Skeletal muscle tissue (tissue), 4 donors: ENCODE results near the gene ELN. TPM values are rescaled to one million over a fixed set of nuclear protein-coding genes. Genes with fewer than 3 reads are reported as not detected.

ENCODE experiments used
- H3K27ac ChIP-seq: one replicate; pipeline ENCODE4 v1.7.0; 2013; ENCODE audit warnings: mild to moderate bottlenecking, low read depth, low read length, inconsistent platforms
- H3K27me3 ChIP-seq, 3 donors: one replicate each; pipeline ENCODE4 v1.7.0; 2013; ENCODE audit warnings: low read length in 3 of 3; ENCODE audit not compliant: control insufficient read depth in 3 of 3, insufficient read depth in 3 of 3
- H3K36me3 ChIP-seq, 3 donors: one replicate each; pipeline ENCODE4 v1.7.0; 2013; ENCODE audit warnings: low read length in 3 of 3; ENCODE audit not compliant: control insufficient read depth in 3 of 3, insufficient read depth in 3 of 3
- H3K4me1 ChIP-seq, 3 donors: one replicate each; pipeline ENCODE4 v1.7.0; 2013; ENCODE audit warnings: low read length in 3 of 3, mild to moderate bottlenecking in 3 of 3; ENCODE audit not compliant: control insufficient read depth in 3 of 3, insufficient read depth in 3 of 3
- H3K4me3 ChIP-seq, 3 donors: one replicate each; pipeline ENCODE4 v1.7.0; 2013; ENCODE audit warnings: low read length in 3 of 3
- H3K9ac ChIP-seq, 3 donors: one replicate each; pipeline ENCODE4 v1.7.0; 2013; ENCODE audit warnings: low read length in 3 of 3, mild to moderate bottlenecking in 3 of 3, moderate library complexity in 2 of 3, low read depth in 1 of 3
- H3K9me3 ChIP-seq, 3 donors: one replicate each; pipeline ENCODE4 v1.7.0; 2013; ENCODE audit warnings: low read length in 3 of 3; ENCODE audit not compliant: control insufficient read depth in 3 of 3
- total RNA-seq: library from RNA; depleted of rRNA; stranded (reverse); fragments of >200 nt; gene quantifications from one replicate; pipeline ENCODE4 v1.2.3, GENCODE V29; 2014
- donor health status: Osteomylitis.

Gene ELN
- total RNA-seq, 1 donor from 2014 or later = 107 TPM

DNA sequence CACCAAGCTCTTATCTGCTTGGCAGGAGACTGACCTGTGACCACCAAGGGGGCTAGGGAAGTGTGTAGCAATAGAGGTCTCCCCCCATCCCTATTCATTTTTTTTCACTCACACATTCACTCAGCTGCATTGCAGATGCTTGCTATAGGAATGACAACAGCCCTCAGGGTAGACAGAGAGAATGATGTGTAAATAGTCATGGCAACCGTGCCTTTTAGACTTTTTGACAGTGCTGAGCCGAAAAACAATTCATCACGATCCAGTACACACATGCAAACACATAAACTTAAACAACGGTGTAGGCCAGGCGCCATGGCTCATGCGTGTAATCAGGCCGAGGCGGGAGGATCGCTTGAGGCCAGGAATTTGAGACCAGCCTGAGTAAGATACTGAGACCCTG lies 7.6 kb upstream of the ELN start:
- H3K27ac ChIP-seq = no peak overlapping the region
- no peak overlapping the region for H3K4me3 ChIP-seq
- no peaks in the 10 kb centered on the region for H3K36me3 ChIP-seq
- no peaks in the 10 kb centered on the region for H3K9me3 ChIP-seq
- no peak overlapping the region for H3K9ac ChIP-seq
- H3K4me1 ChIP-seq = peaks cover 7 to 19% (median 16%) of the 10 kb centered on the region in 3 donors
- H3K27me3 ChIP-seq = peaks cover 0 to 4% (median 0%) of the 10 kb centered on the region in 3 donors

DNA sequence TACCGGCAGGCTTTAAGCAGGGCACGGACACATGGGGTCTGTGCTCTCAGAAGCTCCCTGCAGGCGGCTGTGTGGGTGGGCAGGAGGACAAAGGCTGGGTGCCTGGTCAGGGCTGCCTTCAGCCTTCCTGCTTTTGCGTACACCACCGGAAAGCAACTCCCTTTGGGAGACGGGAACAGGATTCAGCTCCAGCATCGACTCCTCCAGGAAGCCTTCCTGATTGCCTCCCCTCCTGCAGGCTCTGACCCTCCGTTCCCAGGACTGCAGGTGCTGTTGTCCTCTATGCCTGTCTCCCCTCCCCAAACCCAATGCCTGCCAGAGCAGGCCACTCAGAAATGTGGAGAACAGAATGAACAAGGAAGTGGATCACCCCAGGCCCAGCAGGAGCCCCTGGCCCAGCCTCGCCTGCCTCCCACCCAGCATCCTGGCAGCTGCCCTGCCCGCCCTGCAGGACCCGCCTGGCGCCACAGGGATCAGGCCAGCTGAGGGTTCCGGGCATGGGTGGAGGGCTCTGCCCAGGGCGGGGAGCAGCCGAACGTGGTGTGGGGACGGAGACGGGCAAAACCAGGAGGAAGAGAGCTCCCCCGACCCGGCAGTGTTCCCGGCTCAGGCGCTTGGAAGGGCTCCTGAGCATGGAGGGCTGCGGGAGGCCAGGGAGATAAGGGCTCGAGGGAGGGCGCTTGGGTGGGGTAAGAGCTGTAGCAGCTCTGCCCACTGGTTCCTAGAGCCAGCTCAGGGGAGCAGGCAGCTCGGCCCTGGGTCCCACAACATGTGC lies 6.2 kb upstream of the ELN start:
- no peaks in the 10 kb centered on the region for H3K9me3 ChIP-seq
- H3K27ac ChIP-seq = no peak overlapping the region
- peaks cover 0 to 6% (median 4%) of the 10 kb centered on the region in 3 donors for H3K27me3 ChIP-seq
- no peak overlapping the region for H3K9ac ChIP-seq
- peaks cover 14 to 23% (median 23%) of the 10 kb centered on the region in 3 donors for H3K4me1 ChIP-seq
- no peak overlapping the region for H3K4me3 ChIP-seq
- H3K36me3 ChIP-seq = no peaks in the 10 kb centered on the region

DNA sequence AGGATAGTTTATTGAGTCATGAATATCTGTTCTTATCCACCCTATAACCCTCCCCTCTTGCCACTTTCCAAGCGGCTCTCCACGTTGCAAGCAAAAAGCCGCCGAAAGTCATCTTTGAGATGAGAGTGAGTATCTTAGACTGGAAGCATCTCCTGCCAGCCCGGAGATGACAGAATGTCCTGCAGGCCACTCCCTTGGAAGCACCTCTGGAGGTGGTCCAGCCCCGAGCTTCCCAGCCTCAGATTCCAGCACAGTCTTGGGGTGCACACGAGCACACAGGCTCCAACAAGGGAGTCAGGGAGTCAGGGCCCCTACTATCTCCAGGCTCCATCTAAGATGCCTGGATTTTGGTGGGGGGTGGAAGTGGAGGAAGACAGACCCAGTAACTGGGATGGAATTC lies 5.5 kb upstream of the ELN start:
- peaks cover 0 to 6% (median 4%) of the 10 kb centered on the region in 3 donors for H3K27me3 ChIP-seq
- H3K27ac ChIP-seq = no peak overlapping the region
- H3K4me1 ChIP-seq = peaks cover 17 to 29% (median 27%) of the 10 kb centered on the region in 3 donors

DNA sequence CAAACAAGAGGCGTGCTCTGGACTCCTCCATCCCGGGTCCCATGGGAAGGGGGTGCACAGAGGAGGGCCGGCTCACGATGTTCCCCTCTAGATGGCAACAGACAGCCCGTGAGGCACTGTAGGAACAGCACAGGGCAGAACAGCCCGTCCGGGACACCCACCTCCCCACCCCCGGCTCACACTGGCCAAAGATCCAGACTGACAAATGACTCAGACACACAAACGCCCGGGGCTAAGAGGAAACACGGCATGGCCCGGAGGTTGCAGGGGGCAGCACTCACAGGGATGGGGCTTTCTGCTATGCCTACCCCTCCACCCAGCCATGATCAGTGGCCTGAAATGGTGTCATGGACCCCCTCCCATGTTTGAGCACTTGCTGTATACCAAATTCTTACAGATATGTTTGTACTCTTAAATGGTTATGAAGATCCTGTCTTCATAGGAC lies 4.9 kb upstream of the ELN start:
- Histone ChIP-seq H3K9me3 (no peaks in the 10 kb centered on the region), H3K4me3 (no peak overlapping the region), H3K27ac (no peak overlapping the region), H3K4me1 (peaks cover 17 to 30% (median 29%) of the 10 kb centered on the region in 3 donors), H3K9ac (peak overlapping the region in 1 of 3 donors; percentile 35), H3K27me3 (peaks cover 0 to 8% (median 5%) of the 10 kb centered on the region in 3 donors), H3K36me3 (no peaks in the 10 kb centered on the region)

More for the DNA sequence above, 5.5 kb upstream of the ELN start:
- Histone ChIP-seq H3K9me3 (no peaks in the 10 kb centered on the region), H3K4me3 (no peak overlapping the region), H3K36me3 (no peaks in the 10 kb centered on the region), H3K9ac (no peak overlapping the region)

DNA sequence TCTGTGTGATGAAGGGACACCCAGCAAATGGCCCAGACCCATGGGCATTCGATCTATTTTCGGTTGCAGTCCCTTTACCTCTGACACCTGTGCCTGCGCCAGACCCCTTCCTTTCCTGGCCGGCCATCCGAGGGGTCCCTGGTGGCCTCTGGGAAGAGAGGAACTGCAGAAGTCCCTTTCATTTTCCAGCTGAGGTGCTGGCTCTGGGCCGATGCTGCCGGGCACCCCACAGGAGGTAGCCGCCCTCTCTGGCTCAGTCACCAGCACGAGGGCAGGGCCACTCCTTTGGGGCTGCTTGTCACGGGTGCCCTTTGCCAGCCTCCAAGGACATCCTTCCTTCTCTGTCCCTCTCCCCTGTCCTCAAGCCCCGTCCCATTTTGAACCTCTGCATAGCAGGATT lies 4.2 kb upstream of the ELN start:
- H3K9ac ChIP-seq = no peak overlapping the region
- no peak overlapping the region for H3K4me3 ChIP-seq
- no peaks in the 10 kb centered on the region for H3K9me3 ChIP-seq
- peaks cover 17 to 37% (median 36%) of the 10 kb centered on the region in 3 donors for H3K4me1 ChIP-seq
- H3K27ac ChIP-seq = no peak overlapping the region
- H3K27me3 ChIP-seq = peaks cover 0 to 14% (median 11%) of the 10 kb centered on the region in 3 donors
- H3K36me3 ChIP-seq = no peaks in the 10 kb centered on the region

DNA sequence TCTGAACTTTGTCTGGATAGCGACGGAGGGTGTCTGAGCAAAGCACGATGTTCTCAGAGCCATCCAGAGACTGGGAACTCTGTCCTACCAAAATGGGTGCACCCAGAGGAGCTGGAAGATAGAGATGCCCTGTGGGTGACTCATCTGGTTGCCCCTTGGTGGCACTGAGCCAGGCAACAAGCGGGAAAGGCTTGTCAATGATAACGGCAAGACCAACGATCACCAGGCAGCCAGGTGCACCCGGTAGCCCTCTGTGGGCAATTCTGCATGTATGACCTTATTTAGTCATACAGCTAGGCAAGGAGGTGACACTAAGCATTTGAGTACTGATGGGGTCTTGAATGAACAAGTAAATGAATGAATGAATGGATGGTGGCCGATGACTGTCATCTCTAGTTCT lies 2.8 kb upstream of the ELN start:
- H3K36me3 ChIP-seq = no peaks in the 10 kb centered on the region
- H3K27me3 ChIP-seq = peaks cover 4 to 15% (median 14%) of the 10 kb centered on the region in 3 donors
- H3K9ac ChIP-seq = no peak overlapping the region
- no peak overlapping the region for H3K4me3 ChIP-seq
- peaks cover 25 to 49% (median 47%) of the 10 kb centered on the region in 3 donors for H3K4me1 ChIP-seq
- H3K9me3 ChIP-seq = no peaks in the 10 kb centered on the region
- H3K27ac ChIP-seq = no peak overlapping the region

DNA sequence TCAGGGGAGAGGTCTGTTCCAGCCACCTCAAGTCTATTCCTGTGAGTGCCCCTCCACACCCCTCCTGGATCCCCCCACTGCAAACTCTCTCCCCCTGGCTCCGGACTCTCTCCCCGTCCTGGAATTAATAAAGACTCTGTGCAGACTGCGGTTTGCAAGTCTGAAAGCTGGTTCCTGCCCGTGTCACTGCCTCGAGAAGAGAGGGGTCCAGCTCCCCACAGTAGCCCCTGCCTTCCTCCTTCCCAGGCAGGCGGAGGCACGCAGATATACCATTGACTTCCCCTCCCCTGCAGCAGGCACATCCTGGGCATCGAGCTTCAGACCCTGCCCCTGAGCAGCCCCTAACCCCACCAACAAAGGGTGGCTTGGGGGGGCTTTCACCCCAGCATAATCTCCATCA lies 2.2 kb upstream of the ELN start:
- H3K27me3 ChIP-seq = peaks cover 4 to 15% (median 14%) of the 10 kb centered on the region in 3 donors
- H3K4me3 ChIP-seq = no peak overlapping the region
- peaks cover 27 to 49% (median 48%) of the 10 kb centered on the region in 3 donors for H3K4me1 ChIP-seq

DNA sequence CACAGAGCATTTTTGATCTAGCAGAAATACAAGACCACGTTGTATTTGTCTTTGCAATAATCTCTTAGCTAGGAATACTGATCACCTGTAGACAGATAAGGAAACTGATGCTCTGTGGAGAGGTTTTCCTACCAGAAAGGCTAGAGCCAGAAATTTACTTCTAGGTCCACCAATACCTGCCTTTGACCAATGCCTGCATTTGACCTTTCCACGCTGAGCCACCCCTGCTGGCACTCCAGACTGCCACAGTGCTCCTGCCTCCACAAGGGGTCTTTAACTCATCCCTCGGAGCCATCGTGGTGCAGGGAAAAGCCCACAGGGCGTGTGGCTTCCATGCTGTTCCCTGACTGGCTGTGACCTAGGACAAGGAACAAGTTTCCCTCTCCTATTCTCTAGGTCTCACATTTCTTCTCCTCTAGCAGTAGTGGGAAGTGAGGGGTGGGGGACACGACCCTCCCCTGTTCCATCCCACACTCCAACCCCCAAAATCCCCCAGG lies 1.5 kb upstream of the ELN start:
- no peaks in the 10 kb centered on the region for H3K36me3 ChIP-seq
- peak overlapping the region in 2 of 3 donors; percentile 0 to 50 for H3K9ac ChIP-seq
- peaks cover 4 to 15% (median 14%) of the 10 kb centered on the region in 3 donors for H3K27me3 ChIP-seq
- H3K4me1 ChIP-seq = peaks cover 31 to 51% (median 48%) of the 10 kb centered on the region in 3 donors
- H3K4me3 ChIP-seq = no peak overlapping the region
- no peak overlapping the region for H3K27ac ChIP-seq
- H3K9me3 ChIP-seq = no peaks in the 10 kb centered on the region

More for the DNA sequence above, 2.2 kb upstream of the ELN start:
- H3K27ac ChIP-seq = no peak overlapping the region
- no peaks in the 10 kb centered on the region for H3K9me3 ChIP-seq
- H3K36me3 ChIP-seq = no peaks in the 10 kb centered on the region
- H3K9ac ChIP-seq = no peak overlapping the region

DNA sequence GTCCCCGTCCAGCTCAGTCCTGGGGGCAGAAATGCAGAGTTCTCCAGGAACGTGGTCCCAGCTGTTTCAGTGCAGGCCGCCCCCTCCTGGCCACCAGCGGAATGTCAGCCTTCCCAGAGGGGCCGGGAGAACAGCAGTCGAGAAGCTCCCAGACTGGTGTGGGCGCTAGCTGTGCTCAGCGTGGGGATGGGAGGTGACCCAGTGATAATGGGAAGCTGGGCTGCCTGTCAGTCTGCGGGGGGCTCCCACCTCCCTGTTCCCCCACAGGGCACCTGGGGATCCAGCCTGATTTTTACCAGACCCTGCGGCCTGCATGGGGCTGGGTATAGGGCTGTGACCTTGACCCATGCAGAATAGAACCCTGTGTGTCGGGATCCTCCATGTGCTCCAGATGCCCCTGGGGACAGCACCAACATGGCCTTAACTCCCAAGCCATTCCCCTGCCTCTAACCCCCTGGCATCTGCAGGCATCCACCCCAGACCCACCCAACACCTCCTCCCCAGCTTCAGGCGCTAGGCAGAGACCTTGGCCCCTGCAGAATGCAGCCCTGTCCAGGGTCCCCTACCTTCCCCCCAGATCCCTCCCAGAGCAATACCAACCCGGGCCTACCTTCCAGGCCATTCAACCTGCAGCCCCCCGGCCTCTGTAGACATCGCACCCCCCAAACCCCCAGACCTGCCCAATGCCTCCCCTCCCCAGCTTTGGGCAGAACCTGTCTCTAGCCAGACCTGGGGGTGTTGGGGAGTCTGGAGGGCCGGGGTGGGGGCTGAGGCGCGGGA lies 880 bp upstream of the ELN start:
- Histone ChIP-seq H3K9me3 (no peaks in the 10 kb centered on the region), H3K27me3 (peaks cover 4 to 15% (median 14%) of the 10 kb centered on the region in 3 donors), H3K9ac (peak overlapping the region in 2 of 3 donors; percentile 0 to 50), H3K27ac (peak overlapping the region; percentile 36), H3K4me1 (peaks cover 35 to 55% (median 52%) of the 10 kb centered on the region in 3 donors), H3K36me3 (no peaks in the 10 kb centered on the region), H3K4me3 (no peak overlapping the region)
